ENCODE results near the gene PID1. TPM values are rescaled to one million over a fixed set of nuclear protein-coding genes. Genes with fewer than 3 reads are reported as not detected.

PID1 gene
- total RNA-seq, 4 donors from 2014 or later: 1.0 to 33.0 (median 8.4) TPM

DNA sequence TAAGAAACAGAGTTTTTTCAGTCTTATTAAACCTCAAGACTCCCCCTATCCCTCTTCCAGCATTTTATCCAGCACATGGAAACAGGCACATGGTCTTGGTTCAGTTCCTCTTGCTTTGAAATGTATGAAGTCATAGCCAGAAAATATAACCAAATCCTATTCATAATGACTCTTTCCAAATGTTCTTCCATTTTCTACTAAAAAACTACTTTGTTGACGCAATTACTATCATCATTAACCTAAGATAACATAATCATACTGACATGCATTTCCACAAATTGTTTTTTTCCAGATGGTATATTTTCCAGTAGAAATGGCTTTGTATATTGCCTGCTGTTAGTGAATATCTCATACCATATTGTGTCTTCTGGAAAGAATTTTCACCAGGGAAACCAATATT, 261.3 kb downstream of the PID1 start:
- H3K4me1 ChIP-seq: no peaks in the 10 kb centered on the region
- H3K27me3 ChIP-seq: no peaks in the 10 kb centered on the region
- 60 to 66% methylated on average over 1 of the region's 1 CpG for WGBS, 2 donors
- H3K36me3 ChIP-seq: no peaks in the 10 kb centered on the region
- H3K4me3 ChIP-seq: no peak overlapping the region
- no peaks in the 10 kb centered on the region for H3K9me3 ChIP-seq
- TF ChIP-seq POLR2A (IDR thresholded peaks at IDR 0.05): no peak
- DNase-seq: no peak
- intact Hi-C loops (cut with DNase I): no loop called here
- no peak overlapping the region for H3K27ac ChIP-seq

DNA sequence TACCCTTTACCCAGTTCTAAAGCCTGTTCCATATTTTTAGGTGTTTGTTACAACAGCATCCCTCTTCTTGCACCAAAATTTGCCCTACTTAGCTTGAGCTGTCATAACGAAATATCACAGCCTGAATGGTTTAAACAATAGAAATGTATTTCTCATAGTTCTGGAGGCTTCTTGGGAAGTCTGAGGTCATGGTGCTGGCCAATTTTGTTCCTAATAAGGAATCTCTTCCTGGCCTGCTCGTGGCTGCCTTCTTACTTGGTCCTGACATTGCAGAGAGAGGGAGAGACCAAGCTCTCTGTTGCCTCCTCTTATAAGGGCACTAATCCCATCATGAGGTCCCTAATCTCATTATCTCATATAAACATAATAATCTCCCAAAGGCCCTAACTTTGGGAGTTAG, 267.8 kb downstream of the PID1 start:
- intact Hi-C loops (cut with DNase I): no loop called here
- TF ChIP-seq POLR2A (IDR thresholded peaks at IDR 0.05): no peak
- TF ChIP-seq, protein P1, sequence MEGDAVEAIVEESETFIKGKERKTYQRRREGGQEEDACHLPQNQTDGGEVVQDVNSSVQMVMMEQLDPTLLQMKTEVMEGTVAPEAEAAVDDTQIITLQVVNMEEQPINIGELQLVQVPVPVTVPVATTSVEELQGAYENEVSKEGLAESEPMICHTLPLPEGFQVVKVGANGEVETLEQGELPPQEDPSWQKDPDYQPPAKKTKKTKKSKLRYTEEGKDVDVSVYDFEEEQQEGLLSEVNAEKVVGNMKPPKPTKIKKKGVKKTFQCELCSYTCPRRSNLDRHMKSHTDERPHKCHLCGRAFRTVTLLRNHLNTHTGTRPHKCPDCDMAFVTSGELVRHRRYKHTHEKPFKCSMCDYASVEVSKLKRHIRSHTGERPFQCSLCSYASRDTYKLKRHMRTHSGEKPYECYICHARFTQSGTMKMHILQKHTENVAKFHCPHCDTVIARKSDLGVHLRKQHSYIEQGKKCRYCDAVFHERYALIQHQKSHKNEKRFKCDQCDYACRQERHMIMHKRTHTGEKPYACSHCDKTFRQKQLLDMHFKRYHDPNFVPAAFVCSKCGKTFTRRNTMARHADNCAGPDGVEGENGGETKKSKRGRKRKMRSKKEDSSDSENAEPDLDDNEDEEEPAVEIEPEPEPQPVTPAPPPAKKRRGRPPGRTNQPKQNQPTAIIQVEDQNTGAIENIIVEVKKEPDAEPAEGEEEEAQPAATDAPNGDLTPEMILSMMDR (IDR thresholded peaks at IDR 0.05): no peak
- Histone ChIP-seq H3K4me1 (no peaks in the 10 kb centered on the region), H3K36me3 (no peaks in the 10 kb centered on the region), H3K27ac (no peak overlapping the region), H3K27me3 (no peaks in the 10 kb centered on the region), H3K9me3 (peaks cover 0 to 17% (median 3%) of the 10 kb centered on the region in 3 donors), H3K4me3 (no peak overlapping the region)
- no peak for DNase-seq
- WGBS, 2 donors: 16 to 26% methylated on average over 2 of the region's 2 CpGs

DNA sequence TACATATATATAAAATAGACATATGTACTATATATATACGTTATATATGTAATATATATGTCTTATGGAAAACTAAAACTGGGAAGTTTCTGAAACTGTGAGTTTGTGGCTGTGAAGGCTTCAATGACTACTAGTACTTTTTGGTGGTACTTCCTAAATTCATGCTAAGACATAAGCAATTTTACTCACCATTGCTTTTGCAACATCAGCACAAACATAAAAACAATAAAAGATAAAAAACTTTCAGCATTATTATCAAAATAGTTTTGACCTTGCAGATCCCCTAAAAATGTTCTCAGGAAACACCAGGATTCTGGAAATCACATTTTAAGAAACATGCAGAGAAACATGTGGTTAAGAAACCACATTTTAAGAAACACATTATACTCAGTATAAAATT, 269.9 kb downstream of the PID1 start:
- H3K4me1 ChIP-seq: no peaks in the 10 kb centered on the region
- intact Hi-C loops (cut with DNase I): no loop called here
- TF ChIP-seq, protein P1 (IDR thresholded peaks at IDR 0.05): no peak
- TF ChIP-seq POLR2A (IDR thresholded peaks at IDR 0.05): no peak
- H3K4me3 ChIP-seq: no peak overlapping the region
- no peak overlapping the region for H3K27ac ChIP-seq
- no peaks in the 10 kb centered on the region for H3K27me3 ChIP-seq
- H3K9me3 ChIP-seq: peaks cover 0 to 17% (median 3%) of the 10 kb centered on the region in 3 donors
- WGBS, 2 donors: 31 to 43% methylated on average over 1 of the region's 1 CpG
- H3K36me3 ChIP-seq: no peaks in the 10 kb centered on the region
- no peak for DNase-seq

DNA sequence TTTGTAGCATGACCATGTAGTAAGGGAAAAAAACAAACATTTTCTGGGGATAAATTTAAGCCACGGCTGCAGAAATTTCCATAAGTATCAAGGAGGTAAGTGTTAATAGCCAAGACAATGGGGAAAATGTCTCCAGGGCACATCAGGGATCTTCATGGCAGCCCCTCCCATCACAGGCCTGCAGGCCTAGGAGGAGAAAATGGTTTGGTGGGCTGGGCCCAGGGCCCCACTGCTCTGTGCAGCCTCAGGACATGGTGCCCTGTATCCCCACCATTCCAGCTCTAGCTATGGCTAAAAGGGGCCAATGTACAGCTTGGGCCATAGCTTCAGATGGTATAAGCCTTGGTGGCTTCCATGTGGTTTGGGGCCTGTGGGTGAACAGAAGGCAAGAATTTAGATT, 271.8 kb downstream of the PID1 start:
- WGBS, 2 donors: 59 to 64% methylated on average over 1 of the region's 1 CpG
- DNase-seq: no peak
- Histone ChIP-seq H3K4me3 (no peak overlapping the region), H3K27ac (no peak overlapping the region), H3K36me3 (no peaks in the 10 kb centered on the region), H3K27me3 (no peaks in the 10 kb centered on the region), H3K9me3 (peaks cover 0 to 17% (median 3%) of the 10 kb centered on the region in 3 donors), H3K4me1 (no peaks in the 10 kb centered on the region)
- intact Hi-C loops (cut with DNase I): no loop called here
- TF ChIP-seq, protein P1 (IDR thresholded peaks at IDR 0.05): no peak
- no peak for TF ChIP-seq POLR2A (IDR thresholded peaks at IDR 0.05)

DNA sequence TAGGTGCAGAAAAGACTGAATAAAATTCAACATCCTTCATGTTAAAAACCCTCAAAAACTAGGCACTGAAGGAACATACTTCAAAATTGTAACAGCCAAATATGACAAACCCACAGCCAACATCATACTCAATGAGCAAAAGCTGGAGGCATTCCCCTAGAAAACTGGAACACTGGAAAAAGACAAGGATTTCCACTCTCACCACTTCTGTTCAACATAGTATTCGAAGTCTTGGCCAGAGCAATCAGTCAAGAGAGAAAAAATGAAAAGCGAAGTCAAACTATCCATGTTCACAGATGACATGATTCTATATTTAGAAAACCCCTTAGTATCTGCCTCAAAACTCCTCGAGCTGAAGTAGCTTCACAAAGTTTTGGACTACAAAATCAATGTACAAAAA, 282.3 kb downstream of the PID1 start:
- no peak for TF ChIP-seq POLR2A (IDR thresholded peaks at IDR 0.05)
- TF ChIP-seq, protein P1 (IDR thresholded peaks at IDR 0.05): no peak
- no peak overlapping the region for H3K27ac ChIP-seq
- DNase-seq: no peak
- H3K36me3 ChIP-seq: no peaks in the 10 kb centered on the region
- H3K4me3 ChIP-seq: no peak overlapping the region
- H3K27me3 ChIP-seq: no peaks in the 10 kb centered on the region
- H3K9me3 ChIP-seq: peaks cover 0 to 10% (median 0%) of the 10 kb centered on the region in 3 donors
- intact Hi-C loops (cut with DNase I): no loop called here
- 35 to 41% methylated on average over 3 of the region's 3 CpGs for WGBS, 2 donors
- H3K4me1 ChIP-seq: no peaks in the 10 kb centered on the region

Measured in esophagus squamous epithelium (tissue), 5 donors.